ENCODE data around the gene STMN3. TPM values are rescaled to one million over a fixed set of nuclear protein-coding genes. Genes with fewer than 3 reads are reported as not detected.

The STMN3 gene
- total RNA-seq, 1 donor from 2014 or later = 14.7 TPM

DNA sequence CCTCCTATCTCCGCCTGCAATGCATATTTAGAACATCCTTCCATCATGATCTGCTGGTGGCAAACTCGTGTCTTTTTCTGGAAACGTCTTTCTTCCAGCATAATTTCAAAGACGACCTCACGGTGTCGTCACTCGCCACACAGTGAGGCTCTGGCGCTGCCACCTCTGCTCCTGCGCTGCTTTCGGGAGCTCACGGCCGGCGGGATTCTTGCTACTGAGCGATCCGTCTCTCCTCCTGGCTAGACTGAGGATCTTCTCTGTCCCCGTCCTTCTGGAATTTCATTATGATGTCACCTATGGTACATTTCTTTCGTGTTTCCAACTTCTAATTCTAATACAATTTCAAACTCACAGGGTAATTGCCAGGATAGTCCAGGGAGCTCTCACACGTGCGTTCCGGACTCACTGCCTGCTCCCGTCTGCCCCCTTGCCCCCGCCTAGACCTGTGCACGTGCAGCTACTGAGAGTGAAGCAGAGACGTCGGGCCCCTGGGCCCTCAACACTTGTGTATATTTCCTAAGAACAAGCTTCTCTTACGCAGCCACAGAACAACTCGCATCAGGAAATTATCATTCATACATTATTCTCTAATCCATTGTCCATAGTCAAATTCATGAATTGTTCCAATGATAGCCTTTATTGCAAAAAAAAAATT is 53.7 kb downstream of the STMN3 start:
- H3K36me3 ChIP-seq = peaks cover 0 to 46% of the 10 kb centered on the region in 2 donors
- no peaks in the 10 kb centered on the region for H3K27me3 ChIP-seq
- no peak overlapping the region for H3K4me3 ChIP-seq
- no peaks in the 10 kb centered on the region for H3K4me1 ChIP-seq
- no peaks in the 10 kb centered on the region for H3K9me3 ChIP-seq
- TF ChIP-seq POLR2A (IDR thresholded peaks at IDR 0.05) (no peak), POLR2AphosphoS5 (IDR thresholded peaks at IDR 0.05; ENCODE audit: insufficient read depth in 1 of 2, low read depth in 1 of 2) (no peak)
- TF ChIP-seq, protein P1, sequence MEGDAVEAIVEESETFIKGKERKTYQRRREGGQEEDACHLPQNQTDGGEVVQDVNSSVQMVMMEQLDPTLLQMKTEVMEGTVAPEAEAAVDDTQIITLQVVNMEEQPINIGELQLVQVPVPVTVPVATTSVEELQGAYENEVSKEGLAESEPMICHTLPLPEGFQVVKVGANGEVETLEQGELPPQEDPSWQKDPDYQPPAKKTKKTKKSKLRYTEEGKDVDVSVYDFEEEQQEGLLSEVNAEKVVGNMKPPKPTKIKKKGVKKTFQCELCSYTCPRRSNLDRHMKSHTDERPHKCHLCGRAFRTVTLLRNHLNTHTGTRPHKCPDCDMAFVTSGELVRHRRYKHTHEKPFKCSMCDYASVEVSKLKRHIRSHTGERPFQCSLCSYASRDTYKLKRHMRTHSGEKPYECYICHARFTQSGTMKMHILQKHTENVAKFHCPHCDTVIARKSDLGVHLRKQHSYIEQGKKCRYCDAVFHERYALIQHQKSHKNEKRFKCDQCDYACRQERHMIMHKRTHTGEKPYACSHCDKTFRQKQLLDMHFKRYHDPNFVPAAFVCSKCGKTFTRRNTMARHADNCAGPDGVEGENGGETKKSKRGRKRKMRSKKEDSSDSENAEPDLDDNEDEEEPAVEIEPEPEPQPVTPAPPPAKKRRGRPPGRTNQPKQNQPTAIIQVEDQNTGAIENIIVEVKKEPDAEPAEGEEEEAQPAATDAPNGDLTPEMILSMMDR (IDR thresholded peaks at IDR 0.05) = no peak
- intact Hi-C loops (cut with DNase I) = no loop called here
- DNase-seq (ENCODE audit: extremely low spot score in 2 of 2) = no peak
- H3K27ac ChIP-seq = no peak overlapping the region

DNA sequence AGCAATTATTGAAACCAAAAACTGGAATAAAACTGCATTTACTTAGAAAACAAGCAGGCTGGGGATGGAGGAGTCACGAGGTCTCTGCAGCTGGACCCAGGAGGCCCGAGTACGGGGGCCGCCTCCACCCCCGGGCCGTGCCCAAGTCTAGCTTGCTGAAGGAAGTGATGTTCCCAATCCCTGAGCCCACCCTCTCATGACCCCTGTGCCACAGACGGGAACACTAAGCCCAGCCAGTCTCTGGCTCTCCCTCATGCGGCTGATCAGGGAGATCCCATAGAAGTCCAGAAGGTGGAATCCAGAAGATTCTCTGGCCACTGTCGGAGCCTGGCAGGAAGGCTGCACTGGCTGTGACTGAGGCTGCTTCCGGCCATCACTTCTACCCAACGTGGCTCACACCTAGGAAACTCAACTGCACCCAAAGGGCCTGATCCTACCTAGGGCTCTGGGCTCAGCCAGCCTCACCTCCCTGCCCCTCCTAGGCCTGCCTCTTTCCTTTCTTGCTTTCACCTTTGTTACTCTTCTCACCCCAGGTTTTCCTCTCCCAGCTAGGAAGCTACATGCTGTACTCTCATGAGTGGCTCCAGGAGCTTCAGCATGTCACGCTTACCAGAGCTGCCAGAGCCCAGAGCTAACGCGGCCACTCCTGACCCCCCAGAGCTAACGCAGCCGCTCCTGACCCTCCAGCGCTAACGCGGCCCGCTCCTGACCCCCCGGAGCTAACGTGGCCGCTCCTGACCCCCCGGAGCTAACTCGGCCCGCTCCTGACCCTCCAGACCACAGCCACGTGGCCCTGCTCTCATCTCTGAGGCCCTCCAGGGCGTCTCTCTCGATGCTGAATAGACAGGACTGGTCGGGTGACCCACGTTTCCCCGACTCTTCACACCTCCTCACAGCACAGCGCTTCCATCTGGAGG is 54.5 kb downstream of the STMN3 start:
- Histone ChIP-seq H3K9me3 (no peaks in the 10 kb centered on the region), H3K27me3 (no peaks in the 10 kb centered on the region), H3K4me1 (no peaks in the 10 kb centered on the region), H3K36me3 (peaks cover 0 to 46% of the 10 kb centered on the region in 2 donors), H3K4me3 (no peak overlapping the region), H3K27ac (no peak overlapping the region)
- TF ChIP-seq POLR2AphosphoS5 (IDR thresholded peaks at IDR 0.05; ENCODE audit: insufficient read depth in 1 of 2, low read depth in 1 of 2) (no peak), POLR2A (IDR thresholded peaks at IDR 0.05) (no peak)
- TF ChIP-seq, protein P1 (IDR thresholded peaks at IDR 0.05) = no peak
- no peak for DNase-seq (ENCODE audit: extremely low spot score in 2 of 2)
- intact Hi-C loops (cut with DNase I) = no loop called here

DNA sequence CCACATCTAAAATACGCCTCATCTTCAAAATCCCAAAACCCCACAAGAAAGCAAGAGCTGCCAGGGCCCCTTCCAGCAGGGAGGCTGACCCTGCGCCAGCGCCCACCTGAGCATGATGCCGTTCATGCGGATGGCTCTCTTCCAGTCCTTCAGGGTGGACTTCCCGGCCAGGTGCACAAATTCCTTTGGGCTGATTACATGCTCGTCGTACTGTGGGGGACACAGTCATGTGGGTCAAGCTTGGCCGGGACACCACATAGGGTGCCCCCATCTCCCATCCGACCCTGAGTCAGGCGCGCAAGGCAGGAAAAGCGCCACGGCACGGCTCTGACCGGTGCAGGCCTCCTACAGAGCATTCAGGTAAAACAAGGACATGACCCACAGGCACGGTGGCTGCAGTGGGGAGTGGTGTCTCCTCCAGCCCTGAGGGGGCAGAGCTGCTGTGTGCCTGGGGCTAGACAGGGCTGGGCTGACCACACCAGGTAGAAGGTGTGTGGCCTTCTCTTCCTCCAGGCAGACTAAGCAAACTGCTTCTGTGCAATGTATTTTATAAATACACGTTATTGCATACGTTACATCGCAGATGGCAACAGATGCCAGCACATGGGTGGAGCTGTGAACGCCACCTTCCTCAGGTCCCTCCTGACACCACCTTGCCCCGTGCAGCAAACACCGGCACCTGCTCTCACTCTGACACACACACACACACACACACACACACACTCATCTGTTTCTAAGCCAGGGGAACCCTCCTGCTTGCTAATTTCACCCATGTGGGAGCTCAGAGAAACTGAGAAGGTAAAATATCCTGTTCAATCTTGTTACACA is 55.4 kb downstream of the STMN3 start:
- Histone ChIP-seq H3K27me3 (no peaks in the 10 kb centered on the region), H3K4me3 (no peak overlapping the region), H3K36me3 (peaks cover 0 to 51% of the 10 kb centered on the region in 2 donors), H3K9me3 (no peaks in the 10 kb centered on the region), H3K4me1 (no peaks in the 10 kb centered on the region), H3K27ac (no peak overlapping the region)
- no peak for TF ChIP-seq POLR2A (IDR thresholded peaks at IDR 0.05)
- TF ChIP-seq, protein P1 (IDR thresholded peaks at IDR 0.05) = no peak
- no peak for TF ChIP-seq POLR2AphosphoS5 (IDR thresholded peaks at IDR 0.05; ENCODE audit: insufficient read depth in 1 of 2, low read depth in 1 of 2)
- intact Hi-C loops (cut with DNase I) = no loop called here
- no peak for DNase-seq (ENCODE audit: extremely low spot score in 2 of 2)

DNA sequence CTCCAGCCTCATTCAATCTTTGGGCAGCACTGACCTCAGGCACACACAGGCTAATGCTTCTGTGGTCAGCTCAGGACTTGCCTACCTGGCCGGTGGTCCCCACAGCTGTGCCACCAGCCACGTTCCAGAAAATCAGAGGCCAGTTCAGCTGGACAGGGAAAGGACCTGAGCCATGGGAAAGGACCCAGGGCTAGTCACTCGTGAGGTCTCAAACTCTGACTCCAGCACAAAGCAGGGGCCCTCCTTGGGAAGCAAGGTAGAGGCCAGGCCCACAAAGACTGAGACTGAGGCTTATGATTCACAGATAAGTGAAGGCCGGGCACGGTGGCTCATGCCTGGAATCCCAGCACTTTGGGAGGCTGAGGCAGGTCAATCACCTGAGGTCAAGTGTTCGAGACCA is 56.8 kb downstream of the STMN3 start:
- H3K9me3 ChIP-seq = no peaks in the 10 kb centered on the region
- no peaks in the 10 kb centered on the region for H3K27me3 ChIP-seq
- H3K4me1 ChIP-seq = no peaks in the 10 kb centered on the region
- H3K36me3 ChIP-seq = peaks cover 0 to 51% of the 10 kb centered on the region in 2 donors
- H3K27ac ChIP-seq = no peak overlapping the region
- no peak for TF ChIP-seq POLR2A (IDR thresholded peaks at IDR 0.05)
- no peak for TF ChIP-seq POLR2AphosphoS5 (IDR thresholded peaks at IDR 0.05; ENCODE audit: insufficient read depth in 1 of 2, low read depth in 1 of 2)
- TF ChIP-seq, protein P1 (IDR thresholded peaks at IDR 0.05) = no peak
- no peak for DNase-seq (ENCODE audit: extremely low spot score in 2 of 2)
- intact Hi-C loops (cut with DNase I) = no loop called here
- H3K4me3 ChIP-seq = no peak overlapping the region

All from vagina (tissue), 2 donors.